22Rv1 (cell line): ENCODE measurements around the gene CD300LD.

Experiments
- H3K27ac ChIP-seq: fragments of 450-650 bp; 2 replicates; pipeline ENCODE4 v1.5.1; 2017
- CTCF ChIP-seq: fragments of 450-650 bp; IDR thresholded peaks from 2 replicates; pipeline ENCODE4 v1.5.1; 2017; ENCODE audit warnings: mild to moderate bottlenecking
- ZFX ChIP-seq: fragments of 450-650 bp; IDR thresholded peaks from 2 replicates; pipeline ENCODE4 v1.6.1; 2017; ENCODE audit warnings: antibody characterized with exemption, borderline replicate concordance

The CD300LD gene

DNA sequence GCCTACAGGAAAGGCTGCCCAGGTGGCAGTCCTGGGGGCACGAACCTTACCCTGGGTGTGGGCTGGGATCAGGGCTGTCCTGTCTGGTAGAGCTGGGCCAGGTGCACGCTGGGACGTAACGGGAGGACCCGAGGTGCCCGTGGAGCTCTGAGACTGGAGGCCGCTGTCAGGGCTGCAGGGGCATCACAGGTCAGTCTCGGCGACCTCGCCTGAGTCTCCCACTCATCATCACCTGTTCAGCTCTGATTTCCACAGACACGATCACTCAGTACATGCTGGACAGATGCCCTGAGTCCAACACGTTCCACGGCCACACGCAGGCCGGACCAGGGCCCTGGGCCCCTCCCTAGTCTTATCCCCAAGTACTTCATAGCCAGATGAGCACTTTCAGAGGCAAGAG is 41.5 kb downstream of the CD300LD start:
- TF ChIP-seq CTCF, result no peak
- no peak for TF ChIP-seq ZFX
- no peak overlapping the region for H3K27ac ChIP-seq

GRCh38 chr17:74549343-74549742 is 42.7 kb downstream of the CD300LD start:
- no peak for TF ChIP-seq ZFX
- no peak for TF ChIP-seq CTCF
- no peak overlapping the region for H3K27ac ChIP-seq

DNA sequence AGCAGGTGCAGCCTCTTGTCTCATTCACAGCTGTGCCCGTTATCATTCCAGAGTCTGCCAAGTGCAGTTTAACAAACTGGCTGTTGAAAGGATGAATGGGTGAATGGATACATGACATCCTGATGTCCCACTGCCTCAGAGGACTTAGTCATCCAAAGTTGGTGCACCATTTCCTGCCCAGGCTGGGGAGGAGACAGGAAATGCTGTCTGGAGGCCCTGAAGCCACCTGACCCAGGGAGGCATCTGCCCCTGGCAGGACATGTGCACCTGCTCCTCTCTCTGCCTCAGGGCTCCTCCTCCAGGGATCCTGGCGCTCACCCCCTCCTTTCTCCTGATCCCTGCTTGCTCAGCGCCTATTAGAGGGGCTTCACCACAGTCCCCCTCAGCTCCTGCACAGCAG is 44.3 kb downstream of the CD300LD start:
- H3K27ac ChIP-seq, result no peak overlapping the region
- TF ChIP-seq CTCF (no peak), ZFX (no peak)

DNA sequence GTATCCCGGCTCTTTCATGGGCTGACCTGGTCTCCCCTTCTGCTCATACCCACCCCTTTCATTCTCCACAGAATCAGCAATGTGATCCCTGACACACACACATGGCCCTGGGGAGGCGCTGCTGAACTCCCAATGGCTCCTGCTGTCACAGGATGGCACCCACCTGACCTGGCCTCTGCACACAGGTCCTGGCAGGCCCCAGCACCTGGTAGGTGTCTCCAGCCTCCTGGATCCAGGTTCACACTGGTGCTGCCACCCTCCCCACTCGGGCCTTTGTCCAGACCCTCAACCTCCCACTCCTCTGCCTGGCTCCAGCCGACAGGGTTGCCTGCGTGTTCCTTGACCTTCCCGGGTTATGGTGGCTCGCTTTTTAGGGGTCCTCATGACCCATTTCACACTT is 44.8 kb downstream of the CD300LD start:
- TF ChIP-seq CTCF (no peak), ZFX (no peak)
- no peak overlapping the region for H3K27ac ChIP-seq

GRCh38 chr17:74546586-74546985 is 45.5 kb downstream of the CD300LD start:
- TF ChIP-seq ZFX (no peak), CTCF (no peak)
- H3K27ac ChIP-seq, result no peak overlapping the region

DNA sequence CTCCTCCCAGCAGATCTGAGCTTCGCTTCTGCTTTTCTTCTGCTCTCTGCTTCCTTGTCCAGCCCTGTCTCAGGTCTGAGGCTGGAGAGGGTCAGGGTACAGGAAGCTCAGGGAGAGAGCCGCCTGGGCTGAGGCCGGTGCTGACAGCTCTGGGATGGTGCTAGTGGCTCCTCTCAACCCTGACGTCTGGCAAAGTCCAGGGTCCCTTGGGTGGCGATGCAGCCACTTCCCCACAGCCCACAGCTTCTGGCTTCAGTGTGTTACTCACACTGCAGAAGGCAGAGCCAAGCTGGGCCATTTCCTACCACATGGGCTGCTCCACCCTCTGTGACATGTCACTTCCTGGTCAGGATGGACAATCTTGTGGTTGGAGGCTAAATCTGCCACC is 46.2 kb downstream of the CD300LD start, which contains the start of gene CD300C:
Gene CD300C, minus strand, starts transcription at position 273 of the 388 bp plus-strand sequence. CDS start 333 bp downstream, outside the sequence.
- TF ChIP-seq ZFX (no peak), CTCF (no peak)
- no peak within 1 kb of the TSS for H3K27ac ChIP-seq

DNA sequence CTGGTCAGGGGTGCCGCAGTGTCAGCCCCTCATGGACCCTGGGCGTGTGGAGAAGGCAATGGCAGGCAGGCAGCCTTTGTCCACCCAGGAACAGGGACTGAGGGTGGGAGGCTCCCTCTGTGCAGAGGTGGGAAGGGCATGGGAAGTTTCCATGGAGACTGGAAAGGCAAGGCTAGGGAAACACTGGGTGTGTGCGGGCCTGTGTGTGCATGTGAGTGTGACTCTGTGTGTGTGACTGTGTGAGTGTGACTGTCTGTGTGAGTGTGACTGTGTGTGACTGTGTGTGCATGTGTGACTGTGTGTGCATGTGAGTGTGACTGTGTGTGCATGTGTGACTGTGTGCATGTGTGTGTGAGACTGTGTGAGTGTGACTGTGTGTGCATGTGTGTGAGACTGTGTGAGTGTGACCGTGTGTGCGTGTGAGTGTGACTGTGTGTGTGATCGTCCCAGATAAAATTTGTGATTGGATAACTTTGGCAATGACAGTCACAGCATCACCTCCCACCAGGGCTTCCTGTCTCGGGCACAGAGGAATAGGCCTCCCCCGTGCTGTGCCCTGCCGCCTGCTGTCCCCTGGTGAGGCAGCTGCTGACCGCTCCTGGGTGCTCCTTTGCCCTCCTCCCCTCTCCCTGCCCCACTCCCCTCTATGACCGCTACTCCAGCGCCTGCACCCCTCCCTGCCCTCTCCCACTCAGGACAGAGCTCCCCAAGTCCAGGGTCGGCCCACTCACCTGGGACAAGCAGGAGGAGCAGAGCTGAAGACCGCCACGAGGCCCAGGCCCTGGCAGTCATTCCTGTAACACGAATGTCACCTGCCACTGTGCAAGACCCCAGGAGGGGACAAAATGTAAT is 46.9 kb downstream of the CD300LD start:
- no peak for TF ChIP-seq CTCF
- TF ChIP-seq ZFX, result no peak
- no peak overlapping the region for H3K27ac ChIP-seq
